GM19324 (cell line): ENCODE results near the gene NYNRIN.

ENCODE experiments used
- ATAC-seq: cut with Tn5 transposase; IDR thresholded peaks from one replicate; pipeline ENCODE4 v1.9.1; 2021; ENCODE audit warnings: mild to moderate bottlenecking, moderate library complexity; ENCODE audit not compliant: unreplicated experiment, low FRiP score

Gene NYNRIN

DNA sequence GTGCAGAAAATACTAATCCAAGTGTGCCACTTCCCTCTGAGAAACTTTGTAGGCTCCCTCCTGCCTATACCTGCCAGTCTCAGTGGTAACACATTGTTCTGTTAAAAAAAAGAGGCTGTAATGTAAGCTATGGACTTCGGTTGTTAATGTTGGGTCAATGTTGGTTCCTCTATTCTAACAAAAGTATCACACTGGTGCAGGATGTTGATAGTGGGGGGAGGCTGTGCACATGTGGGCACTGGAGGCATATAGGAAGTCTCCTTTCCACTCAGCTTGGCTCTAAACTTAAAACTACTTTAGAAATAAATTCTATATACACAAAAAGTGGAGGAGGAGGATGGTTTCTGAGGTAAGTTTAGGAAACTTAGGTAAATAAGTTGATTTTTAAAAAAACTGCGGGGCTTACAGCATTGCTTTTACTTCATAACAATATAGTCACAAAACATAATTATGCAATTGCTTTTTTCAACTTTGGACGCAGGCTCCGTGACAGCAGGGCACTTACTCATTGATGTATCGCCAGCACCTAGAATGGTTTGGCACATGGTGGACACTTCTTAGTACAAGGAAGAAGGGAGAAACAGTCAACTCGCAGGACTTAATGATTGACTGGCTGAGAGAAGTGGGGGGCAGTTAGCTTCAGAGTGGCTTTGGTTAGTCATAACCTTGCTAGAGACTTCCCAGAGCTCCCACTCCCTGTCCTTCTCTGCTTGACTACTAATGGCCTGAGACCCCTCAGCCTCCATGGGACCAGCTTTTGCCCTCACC is 7.9 kb upstream of the NYNRIN start:
- no peak for ATAC-seq

DNA sequence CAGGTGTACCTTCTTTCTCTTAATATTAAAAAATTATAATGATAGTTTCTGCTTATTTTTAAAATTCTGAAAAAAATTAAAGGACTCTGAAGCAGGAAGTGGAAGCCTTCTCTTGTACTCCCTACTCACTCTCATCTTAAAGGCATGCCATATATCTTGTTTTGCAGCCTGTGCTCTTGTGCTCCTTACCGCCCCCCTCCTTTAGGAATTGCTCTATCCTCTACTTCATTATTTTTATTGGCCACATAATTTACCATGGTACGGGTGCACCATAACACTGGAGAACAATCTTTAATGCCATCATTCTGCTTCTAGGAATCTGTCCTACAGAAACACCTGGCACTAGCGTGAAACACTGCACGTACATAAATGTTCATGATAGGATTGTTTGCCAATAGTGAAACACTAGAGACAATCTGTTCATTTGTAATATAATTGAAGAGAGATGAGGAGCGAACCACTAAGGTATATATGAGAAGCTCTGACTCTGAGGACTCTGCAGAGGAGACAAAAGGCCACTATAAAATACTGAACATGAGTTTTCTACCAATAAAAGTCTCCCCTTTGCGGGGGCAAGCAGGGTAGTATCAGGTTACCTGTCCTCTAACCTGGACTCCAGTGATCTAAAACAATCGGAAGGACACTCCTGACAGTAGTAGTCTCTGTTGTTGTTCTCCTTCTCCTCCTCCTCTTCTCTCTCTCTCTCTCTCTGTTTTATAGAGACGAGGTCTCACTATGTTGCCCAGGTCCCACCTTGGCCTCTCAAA is 6.3 kb upstream of the NYNRIN start:
- no peak for ATAC-seq

DNA sequence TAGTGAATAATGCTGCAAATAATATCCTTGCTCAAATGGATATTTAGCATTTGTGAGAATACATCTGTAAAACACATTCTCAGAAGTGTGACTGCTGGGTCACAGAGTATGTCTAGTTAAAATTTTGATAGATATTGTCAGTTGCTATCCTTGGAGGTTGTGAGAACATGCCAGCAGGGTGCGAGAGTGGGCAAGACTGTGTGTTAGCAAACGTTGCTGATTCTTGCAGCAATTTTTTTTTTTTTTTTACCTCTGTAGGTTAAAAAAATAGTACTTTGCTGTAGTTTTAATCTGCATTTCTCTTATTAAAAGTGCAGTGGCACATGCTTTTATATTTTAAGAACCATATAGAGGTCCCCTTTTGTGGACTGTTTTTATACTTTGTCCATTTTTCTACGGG is 4.5 kb upstream of the NYNRIN start:
- no peak for ATAC-seq

DNA sequence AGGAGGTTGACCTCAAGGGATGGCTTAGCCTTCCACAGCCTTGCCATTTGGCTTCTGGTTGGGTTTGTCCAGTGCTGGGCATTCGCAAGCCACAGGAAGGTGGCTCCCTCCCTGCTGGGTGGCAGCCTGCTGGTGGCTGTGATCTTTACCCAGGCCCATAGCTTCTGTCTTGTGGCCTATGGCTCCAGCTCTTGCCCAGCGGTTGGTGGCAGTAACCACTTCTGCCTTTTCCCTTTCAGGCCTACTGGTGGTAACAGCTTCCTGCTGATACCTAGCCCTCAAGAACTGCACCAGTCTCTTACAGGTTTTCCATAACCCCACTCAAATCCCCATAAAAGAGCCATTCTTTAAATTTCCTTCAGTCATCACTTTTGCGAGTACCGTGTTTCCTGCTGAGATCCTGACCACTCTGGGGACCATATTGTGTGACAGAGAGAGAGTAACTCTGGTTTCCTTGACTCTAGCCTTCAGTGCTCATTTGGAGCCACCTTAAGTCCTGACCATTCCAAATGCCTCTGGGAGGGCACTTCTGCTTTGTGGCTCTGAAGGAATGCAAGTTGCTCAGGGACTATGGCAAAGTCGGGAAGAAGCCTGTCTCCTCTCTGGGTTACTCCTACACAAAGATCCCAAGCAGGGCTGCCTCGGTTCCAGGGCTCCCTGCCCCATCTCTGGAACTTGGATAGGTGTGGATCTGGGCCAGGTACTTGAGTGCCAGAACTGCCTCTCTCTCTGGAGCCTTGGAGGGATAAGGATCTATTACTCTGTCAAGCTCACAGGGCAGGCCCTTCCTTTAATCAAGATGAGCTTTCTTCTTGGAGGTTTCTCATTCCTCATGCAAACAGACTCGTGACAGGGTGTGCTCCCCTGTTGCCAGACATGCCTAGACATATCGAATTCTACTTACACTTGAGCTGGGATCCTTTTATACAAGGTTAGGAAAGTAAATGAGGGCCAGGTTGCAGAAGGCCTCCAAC is 2.9 kb upstream of the NYNRIN start:
- ATAC-seq = no peak

DNA sequence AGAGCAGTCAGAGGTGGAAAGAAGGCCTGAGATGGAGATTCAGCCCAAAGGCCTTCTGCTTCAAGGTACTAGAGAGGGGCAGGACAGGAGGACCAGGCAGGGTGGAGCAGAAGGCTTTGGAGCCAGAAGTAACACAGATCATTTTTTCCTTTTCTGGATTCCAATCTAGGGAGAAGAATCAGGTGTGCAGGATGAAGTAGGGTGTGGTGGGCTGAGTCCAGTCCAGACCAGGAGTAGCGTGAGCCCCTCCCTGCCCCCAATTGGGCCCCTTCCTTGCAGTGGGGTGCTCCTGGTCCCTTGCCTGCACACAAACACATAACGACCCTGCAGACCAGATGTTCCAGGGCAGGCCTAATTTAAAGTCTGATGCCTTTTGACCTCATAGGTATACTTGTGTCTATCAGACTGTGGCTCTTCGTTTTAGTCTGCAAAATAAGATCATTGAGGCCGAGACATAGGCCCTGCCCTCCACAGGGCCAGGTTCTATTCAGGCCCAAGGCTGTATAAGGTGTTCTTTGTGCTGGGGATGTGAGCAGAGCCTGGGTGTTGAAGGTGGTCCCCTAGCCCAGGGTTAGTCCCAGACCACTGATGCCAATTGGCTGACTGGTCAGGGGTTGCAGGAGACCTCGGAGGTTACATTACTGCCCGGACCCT is 1.0 kb upstream of the NYNRIN start:
- ATAC-seq = no peak

DNA sequence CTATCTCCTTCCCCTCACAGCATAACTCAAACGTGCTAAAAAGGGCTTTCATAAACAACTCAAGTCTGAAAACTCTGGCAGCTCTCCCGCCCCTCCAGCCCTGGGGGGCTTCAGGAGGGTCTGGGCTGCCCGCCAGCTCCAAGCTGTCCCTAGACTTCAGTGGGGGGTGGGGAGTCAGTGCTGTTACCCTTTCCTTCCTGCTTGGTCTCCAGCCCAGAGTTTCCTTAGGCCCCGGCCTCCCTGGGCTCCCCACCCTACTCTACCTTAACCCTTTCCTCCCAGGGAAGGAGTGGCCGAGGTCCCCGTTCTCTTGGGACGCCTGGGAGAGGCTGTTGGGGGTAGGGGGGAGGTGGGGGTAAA is 530 bp upstream of the NYNRIN start:
- no peak for ATAC-seq

DNA sequence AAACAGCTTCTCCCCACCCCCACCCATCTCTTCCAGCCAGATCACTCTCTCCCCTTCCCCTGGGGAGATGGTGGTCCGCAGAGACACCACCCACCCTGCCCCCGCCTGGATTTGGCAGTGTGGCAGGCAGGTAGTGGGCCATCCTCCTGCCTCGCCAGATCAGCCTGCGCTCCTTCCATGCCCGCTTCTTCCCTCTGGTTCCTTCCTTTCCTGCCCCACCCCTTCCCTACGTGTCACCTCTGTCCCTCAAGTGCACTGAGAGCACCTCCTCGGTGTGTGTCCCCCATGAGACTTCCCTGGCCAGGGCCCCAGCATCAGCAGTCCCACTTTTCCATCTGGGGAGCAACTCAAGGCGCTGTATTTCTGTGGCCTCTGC is 632 bp downstream of the NYNRIN start:
- ATAC-seq = no peak

DNA sequence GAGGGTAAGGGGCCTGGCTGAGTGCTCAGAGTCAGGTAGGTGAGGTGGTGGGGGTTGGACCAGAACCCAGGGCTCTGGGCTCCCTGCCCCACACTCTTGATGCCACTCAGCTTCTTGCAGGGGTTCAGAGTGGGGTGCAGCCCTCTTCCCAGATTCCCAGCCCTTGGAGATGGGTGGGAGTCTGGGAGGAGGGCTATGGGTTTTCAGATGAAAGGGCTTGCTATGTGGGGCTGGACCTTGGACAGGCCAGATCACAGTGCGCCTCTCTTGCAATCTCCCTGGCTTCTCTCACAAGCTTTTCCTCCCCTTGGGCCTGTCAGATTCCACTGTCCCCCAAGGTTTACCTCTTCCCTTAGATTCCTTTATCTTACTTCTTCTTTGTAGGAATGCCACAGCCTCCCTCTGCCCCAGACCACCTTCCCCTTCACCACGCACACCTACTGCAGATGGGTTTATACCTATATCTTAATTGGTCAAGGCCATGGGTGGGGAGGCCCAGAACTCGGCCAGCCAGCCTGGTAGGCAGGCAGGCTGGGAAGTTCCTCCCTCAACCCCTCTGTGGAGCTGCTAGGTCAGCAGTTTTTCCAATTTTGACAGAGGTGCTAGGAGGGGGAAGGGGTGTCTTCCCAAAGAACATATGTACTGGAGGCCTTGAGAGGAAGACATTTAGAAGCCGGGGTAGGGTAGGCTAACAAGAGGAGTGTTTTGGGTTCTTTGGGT is 1.4 kb downstream of the NYNRIN start:
- ATAC-seq = no peak

DNA sequence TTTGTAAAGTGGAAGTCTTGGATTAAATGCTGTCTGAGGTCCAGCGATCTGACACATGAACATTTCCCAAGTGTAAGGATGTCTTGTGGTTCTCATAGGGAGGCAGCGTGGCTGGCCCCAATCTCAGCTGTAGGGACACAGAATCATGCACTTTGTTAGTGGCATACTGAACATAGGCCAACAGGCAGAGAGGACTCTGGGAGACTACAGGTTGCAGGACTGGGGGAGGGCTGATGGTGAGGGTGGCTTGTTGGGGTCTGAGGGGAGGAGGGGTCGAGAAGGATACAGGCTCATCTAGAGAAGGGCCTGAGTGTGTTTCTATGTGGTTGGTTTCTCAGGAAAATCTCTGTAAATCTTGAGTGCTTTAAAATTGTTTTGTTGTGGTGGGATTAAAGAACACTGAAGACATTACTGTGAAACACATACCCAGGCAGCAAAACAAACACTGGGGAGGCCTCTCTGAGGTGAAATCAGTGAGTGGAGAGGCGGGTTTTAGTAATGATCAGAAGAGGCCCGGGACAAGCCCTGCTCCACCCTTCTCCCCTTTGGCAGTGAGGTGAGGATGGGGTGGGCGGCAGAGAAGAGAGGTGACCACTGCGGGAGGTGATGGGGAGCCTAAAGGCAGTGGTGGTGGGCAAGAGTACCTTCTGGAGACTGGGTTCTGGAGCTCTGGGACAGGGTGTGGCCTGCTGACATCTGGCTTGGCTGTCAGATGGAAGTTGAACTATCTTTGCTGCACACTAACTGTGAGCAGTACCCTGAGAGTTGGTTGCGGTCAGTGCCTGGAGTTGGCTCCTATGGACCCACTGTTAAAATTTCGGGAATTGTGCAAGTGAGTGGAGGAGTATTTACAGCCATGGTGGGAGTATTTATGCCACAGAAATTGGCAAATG is 3.3 kb downstream of the NYNRIN start:
- ATAC-seq = no peak

DNA sequence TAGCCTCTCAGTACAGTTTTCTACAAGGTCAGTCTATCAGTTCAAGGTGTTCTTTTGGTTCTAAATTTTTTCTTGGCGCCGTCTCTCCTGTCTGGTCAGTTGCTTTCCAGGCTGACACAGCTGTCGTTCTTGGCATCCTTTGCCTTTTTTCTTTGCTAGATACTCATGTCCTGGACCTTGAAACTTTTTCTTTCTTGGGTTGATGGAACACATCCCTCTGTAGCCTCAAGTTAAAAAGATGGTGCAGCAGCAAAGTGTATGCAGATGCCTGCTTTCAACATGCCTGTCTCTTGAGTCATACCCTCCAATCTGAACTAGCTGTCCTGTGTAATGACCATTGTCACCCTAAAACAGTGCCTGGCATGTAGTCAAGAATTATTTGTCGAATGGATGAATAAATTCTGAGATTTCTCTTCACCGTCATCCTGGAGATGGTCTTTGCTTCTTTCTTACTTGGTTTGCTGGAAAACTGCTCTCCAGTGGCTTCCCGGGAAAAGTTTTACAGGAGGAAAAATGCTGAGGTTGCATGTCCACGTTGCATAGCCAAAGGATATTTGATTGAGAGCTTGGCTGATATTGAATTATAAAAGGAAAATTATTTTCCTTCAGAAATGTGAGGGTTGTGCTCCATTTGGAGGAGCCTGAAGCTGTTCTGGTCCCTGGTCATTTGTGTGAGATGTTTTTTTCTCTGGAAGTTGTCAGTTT is 4.6 kb downstream of the NYNRIN start:
- ATAC-seq = no peak

DNA sequence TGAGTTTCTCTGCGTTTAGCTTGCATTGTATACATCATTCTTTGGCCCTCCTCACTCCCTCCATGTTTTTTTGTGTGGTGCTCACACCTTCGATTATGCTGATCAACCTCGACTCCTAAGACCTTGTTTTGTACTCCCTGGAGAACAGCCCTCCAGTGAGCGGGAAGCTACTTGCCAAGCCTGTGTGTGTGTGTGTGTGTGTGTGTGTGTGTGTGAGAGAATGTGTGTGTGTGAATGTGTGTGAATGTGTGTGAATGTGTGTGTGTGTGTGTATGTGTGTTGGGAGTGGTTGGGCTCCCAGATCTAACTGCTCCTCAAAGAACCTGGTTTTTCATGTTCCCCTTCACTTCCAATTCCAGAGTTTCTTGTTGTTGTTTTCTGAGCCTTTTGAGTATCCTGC is 6.0 kb downstream of the NYNRIN start:
- no peak for ATAC-seq

DNA sequence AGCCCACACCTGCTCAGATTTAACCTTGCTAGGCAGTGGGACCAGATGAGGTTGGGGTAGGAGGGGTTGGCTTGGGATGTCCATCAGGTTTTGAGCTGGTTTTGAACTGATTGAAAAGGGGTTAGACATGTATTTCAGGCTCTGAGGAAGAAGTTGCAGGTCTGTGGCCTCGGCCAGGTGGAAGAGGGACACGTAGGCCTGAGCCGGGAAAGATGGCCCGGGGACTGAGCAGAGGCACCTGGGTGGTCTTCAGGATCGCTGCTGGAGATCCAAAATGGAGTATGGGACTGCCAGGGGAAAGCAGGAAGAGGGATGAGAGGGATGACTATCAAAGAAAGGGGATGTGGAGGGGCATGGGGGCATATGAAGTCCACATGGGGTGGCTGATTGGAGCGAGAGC is 7.6 kb downstream of the NYNRIN start:
- no peak for ATAC-seq

DNA sequence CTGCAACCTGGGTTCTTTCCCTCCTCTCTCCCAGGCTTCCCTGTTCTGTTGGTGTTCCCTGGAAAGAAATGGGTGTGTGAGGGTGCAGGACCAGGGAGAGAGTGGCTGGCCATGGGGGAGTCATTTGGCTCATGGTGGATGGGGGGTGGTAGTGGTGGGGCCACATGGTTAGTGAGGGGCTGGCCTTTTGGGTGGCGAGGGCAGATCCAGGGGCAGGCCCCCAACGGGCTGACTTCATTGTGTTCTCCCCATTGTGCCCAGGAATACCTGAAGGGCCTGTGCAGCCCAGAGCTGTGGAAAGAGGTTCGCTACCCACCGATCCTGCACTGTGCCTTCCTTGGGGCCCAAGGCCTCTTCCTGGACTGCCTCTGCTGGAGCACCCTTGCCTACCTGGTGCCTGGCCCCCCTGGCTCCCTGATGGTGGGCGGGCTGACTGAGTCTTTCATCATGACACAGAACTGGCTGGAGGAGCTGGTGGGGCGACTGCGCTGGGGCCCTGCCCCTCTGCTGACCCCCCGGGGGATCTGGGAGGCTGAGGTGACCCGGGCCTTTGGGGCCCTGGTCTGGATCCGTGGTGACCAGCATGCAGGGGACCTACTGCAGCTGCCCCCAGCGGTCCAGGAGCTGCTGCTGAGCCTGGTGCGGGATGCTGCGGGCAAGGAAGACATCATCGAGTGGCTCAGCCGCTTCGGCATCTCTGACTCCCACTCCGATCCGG is 9.0 kb downstream of the NYNRIN start:
- no peak for ATAC-seq

DNA sequence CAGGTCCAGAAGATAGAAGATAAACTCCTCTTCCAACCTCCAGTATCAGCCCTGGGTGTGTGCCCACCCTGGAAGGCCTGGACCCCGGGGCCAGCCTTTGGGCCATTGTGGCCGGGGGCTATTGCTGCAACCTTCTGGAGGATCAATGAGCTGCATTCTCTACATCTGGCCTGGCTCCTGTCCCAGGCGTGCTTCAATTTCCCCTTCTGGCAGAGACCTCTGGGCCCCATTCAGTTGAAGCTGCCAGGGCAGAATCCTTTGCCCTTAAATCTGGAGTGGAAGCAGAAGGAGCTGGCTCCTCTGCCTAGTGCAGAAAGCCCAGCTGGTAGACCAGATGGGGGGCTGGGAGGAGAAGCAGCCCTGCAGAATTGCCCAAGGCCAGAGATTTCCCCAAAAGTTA is 10.0 kb downstream of the NYNRIN start:
- no peak for ATAC-seq

DNA sequence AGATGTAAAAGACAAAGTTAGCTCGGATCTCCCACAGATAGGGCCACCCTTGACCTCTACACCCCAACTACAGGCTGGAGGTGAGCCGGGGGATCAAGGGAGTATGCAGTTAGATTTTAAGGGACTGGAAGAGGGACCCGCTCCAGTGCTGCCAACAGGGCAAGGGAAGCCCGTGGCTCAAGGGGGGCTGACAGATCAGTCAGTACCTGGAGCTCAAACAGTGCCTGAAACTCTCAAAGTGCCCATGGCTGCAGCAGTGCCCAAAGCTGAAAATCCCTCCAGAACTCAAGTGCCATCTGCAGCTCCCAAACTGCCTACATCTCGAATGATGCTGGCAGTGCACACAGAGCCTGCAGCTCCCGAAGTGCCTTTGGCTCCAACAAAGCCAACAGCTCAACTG is 10.4 kb downstream of the NYNRIN start:
- no peak for ATAC-seq

DNA sequence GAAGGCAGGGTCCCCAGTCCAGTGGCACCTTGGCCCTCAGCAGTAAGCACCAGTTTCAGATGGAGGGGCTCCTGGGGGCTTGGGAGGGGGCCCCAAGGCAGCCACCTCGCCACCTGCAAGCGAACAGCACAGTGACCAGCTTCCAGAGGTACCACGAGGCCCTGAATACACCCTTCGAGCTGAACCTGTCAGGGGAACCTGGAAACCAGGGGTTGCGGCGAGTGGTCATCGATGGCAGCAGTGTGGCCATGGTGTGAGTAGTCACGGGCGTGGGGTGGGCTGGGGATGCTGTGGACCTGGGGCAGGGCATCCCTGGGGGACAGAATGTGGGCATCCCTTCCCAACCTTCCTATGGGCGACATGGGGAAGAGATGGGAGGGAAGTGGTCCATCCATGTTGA is 11.2 kb downstream of the NYNRIN start:
- no peak for ATAC-seq

DNA sequence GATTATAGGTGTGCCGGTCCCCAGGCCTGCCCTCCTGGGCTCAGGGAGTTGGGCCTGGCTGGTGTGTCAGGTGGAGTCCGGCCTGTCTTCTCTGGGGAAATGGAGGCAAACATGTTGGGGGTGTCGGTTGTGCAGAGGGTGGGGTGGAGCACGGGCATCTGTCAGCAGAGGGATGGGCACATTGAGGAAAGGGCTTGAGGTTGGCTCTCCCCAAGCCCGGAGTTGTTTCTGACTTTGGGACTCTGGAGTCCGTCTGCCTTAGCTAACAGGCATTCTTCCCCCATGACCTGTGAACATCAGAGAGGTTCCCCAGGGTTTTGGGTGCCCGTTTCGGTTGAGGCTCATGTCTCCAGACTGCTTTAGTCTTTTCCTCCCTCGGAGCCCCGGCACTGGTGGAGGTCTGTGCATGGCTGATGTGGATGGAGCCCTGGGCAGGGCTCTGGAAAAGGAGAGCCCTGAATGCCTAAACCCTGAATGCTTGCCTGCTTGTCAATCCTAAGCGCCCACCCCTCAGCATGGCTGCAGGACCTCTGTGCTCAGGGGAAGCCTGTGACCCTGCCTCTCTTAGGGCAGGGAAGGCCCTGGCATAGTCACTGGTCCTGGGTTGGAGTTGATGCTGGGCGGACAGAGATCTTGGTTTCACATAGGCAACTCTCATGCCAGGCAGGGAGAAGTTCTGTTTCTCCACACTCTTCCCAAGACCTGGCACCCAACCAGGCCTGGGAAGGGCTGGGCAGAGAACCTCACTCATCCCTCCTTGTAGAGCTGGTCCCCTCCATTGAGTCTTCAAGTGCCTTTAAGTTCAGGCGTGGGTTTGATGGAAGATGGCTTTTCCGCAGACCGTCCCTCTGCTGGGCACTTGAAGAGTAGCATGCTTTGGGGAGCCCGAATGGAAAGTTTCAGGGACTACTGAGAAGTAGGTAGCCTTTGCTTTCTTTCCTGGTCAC is 12.9 kb downstream of the NYNRIN start:
- no peak for ATAC-seq
